SK-N-SH (cell line): ENCODE measurements around the gene LMO7.

Experiments
- CTCF ChIP-seq: fragments of 200-600 bp; sonication (generic); IDR thresholded peaks from 2 replicates; pipeline ENCODE4 v1.6.1; 2017; ENCODE audit warnings: antibody characterized with exemption, mild to moderate bottlenecking, moderate library complexity
- EP300 ChIP-seq, 2 experiments: IDR thresholded peaks; 2 replicates each; pipeline versions ENCODE4 v1.4.0 to v1.6.1; 2012; ENCODE audit warnings: borderline replicate concordance in 1 of 2, low read depth in 1 of 2, low read length in 1 of 2
- EZH2phosphoT487 ChIP-seq: fragments of 200-600 bp; sonication (generic); IDR thresholded peaks from 2 replicates; pipeline ENCODE4 v1.6.1; 2017; ENCODE audit warnings: low read depth, mixed run types, mild to moderate bottlenecking, antibody characterized with exemption, moderate library complexity, borderline replicate concordance
- JUND ChIP-seq: IDR thresholded peaks from 2 replicates; pipeline ENCODE4 v1.4.0; 2012
- MAX ChIP-seq: IDR thresholded peaks from 2 replicates; pipeline ENCODE4 v1.4.0; 2012; ENCODE audit warnings: low read depth
- RCOR1 ChIP-seq: fragments of 150-350 bp; IDR thresholded peaks from 2 replicates; pipeline ENCODE4 v1.6.1; 2017; ENCODE audit warnings: antibody characterized with exemption, low read length
- SIN3A ChIP-seq: IDR thresholded peaks from 2 replicates; pipeline ENCODE4 v1.6.1; 2012; ENCODE audit warnings: low read depth, mild to moderate bottlenecking, low read length, moderate library complexity, borderline replicate concordance
- SMC3 ChIP-seq: IDR thresholded peaks from 2 replicates; pipeline ENCODE4 v1.6.1; 2012; ENCODE audit warnings: low read depth, low read length, improper control_type of control experiment
- TAF1 ChIP-seq: IDR thresholded peaks from 2 replicates; pipeline ENCODE4 v1.6.1; 2012; ENCODE audit warnings: low read depth, mild to moderate bottlenecking, low read length, moderate library complexity, borderline replicate concordance
- TEAD4 ChIP-seq: IDR thresholded peaks from 2 replicates; pipeline ENCODE4 v1.4.0; 2012; ENCODE audit warnings: mild to moderate bottlenecking, borderline replicate concordance; ENCODE audit not compliant: insufficient read depth
- ZBTB33 ChIP-seq: IDR thresholded peaks from 2 replicates; pipeline ENCODE4 v1.4.0; 2012; ENCODE audit warnings: low read depth, borderline replicate concordance
- TF ChIP-seq, protein P1 (sequence below): IDR thresholded peaks from 2 replicates; pipeline ENCODE4 v1.4.0; 2012; ENCODE audit warnings: low read depth, borderline replicate concordance

GRCh38 chr13:75666646-75667351 is 30.7 kb downstream of the LMO7 start:
- TF ChIP-seq CTCF (no peak), EZH2phosphoT487 (no peak), SIN3A (no peak), TEAD4 (no peak), MAX (no peak), RCOR1 (no peak), TAF1 (no peak), ZBTB33 (no peak), SMC3 (no peak), JUND (no peak), EP300 (IDR thresholded peaks at IDR 0.05; ENCODE audit: borderline replicate concordance in 1 of 2, low read depth in 1 of 2, low read length in 1 of 2) (no peak)
- TF ChIP-seq, protein P1, sequence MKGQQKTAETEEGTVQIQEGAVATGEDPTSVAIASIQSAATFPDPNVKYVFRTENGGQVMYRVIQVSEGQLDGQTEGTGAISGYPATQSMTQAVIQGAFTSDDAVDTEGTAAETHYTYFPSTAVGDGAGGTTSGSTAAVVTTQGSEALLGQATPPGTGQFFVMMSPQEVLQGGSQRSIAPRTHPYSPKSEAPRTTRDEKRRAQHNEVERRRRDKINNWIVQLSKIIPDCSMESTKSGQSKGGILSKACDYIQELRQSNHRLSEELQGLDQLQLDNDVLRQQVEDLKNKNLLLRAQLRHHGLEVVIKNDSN, result no peak
